Effector memory CD8-positive, alpha-beta T cell (primary cell): Measurements from ENCODE around the gene PIK3CA.
A peak's percentile ranks its signal among the peaks of the same experiment; 100 is the strongest.
"Not testable (repeated sequence)": the region's sequence is repeated elsewhere in the genome, so short reads cannot be mapped to it uniquely, and the experiment has no call there.

Experiments
- ATAC-seq: fragments of 150-1000 bp; cut with Tn5 transposase; replicated peaks from 2 replicates; pipeline ENCODE4 v1.10.0; 2021; ENCODE audit warnings: mild to moderate bottlenecking, moderate library complexity
- DNase-seq, 3 experiments: peaks; one replicate each; pipeline ENCODE4 v3.0.0; 2021
- H3K27ac Mint-ChIP-seq, 2 donors: one replicate each; pipeline ENCODE4 v1.8.0; 2022; ENCODE audit warnings: mild to moderate bottlenecking in 2 of 2, mixed read lengths in 2 of 2, moderate library complexity in 2 of 2
- H3K27me3 Mint-ChIP-seq, 2 donors: one replicate each; pipeline ENCODE4 v1.8.0; 2022; ENCODE audit warnings: mixed read lengths in 2 of 2
- H3K36me3 Mint-ChIP-seq: one replicate; pipeline ENCODE4 v1.8.0; 2022; ENCODE audit warnings: mild to moderate bottlenecking, moderate library complexity, mixed read lengths; ENCODE audit not compliant: insufficient read depth
- H3K4me1 Mint-ChIP-seq, 2 donors: one replicate each; pipeline ENCODE4 v1.8.0; 2022; ENCODE audit warnings: low read depth in 2 of 2, mixed read lengths in 2 of 2
- H3K4me3 Mint-ChIP-seq, 2 donors: one replicate each; pipeline ENCODE4 v1.8.0; 2022; ENCODE audit warnings: mild to moderate bottlenecking in 2 of 2, mixed read lengths in 2 of 2, moderate library complexity in 2 of 2
- H3K9me3 Mint-ChIP-seq, 2 donors: one replicate each; pipeline ENCODE4 v1.8.0; 2022; ENCODE audit warnings: mixed read lengths in 2 of 2

Gene PIK3CA

GRCh38 chr3:179236669-179237301 is 88.6 kb downstream of the PIK3CA start:
- no peak overlapping the region for H3K4me3 Mint-ChIP-seq
- no peaks in the 10 kb centered on the region for H3K9me3 Mint-ChIP-seq
- peaks cover 26% of the 10 kb centered on the region for H3K36me3 Mint-ChIP-seq
- ATAC-seq (no peak), DNase-seq (no peak)
- H3K4me1 Mint-ChIP-seq = no peaks in the 10 kb centered on the region
- H3K27me3 Mint-ChIP-seq = no peaks in the 10 kb centered on the region
- no peak overlapping the region for H3K27ac Mint-ChIP-seq

DNA sequence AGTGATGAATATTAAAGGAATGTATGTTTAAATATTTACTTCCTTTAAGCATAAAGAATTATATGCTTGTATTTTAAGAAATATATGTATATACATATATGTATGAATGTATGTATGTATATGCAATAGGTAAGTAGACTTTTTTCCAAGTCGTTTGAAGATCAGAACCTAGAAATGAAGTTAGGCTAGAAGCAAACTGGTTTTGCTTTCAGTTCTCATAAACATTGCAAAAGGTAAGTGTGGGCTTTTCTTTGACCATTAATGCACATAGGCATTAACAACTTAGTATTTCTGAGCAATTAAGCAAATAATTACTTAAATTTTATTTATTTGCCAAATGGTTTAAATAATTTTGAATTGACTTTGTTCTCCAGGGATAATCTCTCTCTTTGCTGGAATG is 92.1 kb downstream of the PIK3CA start:
- not testable (repeated sequence) for ATAC-seq, H3K4me1 Mint-ChIP-seq

GRCh38 chr3:179242859-179243258 is 94.7 kb downstream of the PIK3CA start:
- ATAC-seq, DNase-seq, H3K27ac Mint-ChIP-seq, H3K27me3 Mint-ChIP-seq, H3K4me1 Mint-ChIP-seq, H3K4me3 Mint-ChIP-seq, H3K9me3 Mint-ChIP-seq, H3K36me3 Mint-ChIP-seq: not testable (repeated sequence)

More for the DNA sequence above, 92.1 kb downstream of the PIK3CA start:
- H3K4me3 Mint-ChIP-seq, DNase-seq, H3K36me3 Mint-ChIP-seq, H3K27me3 Mint-ChIP-seq, H3K27ac Mint-ChIP-seq, H3K9me3 Mint-ChIP-seq: not testable (repeated sequence)

GRCh38 chr3:179244878-179245277 is 96.7 kb downstream of the PIK3CA start:
- H3K9me3 Mint-ChIP-seq = no peaks in the 10 kb centered on the region
- peak overlapping the region in 1 of 2 donors; percentile 76 for H3K27ac Mint-ChIP-seq
- no peaks in the 10 kb centered on the region for H3K36me3 Mint-ChIP-seq
- H3K4me1 Mint-ChIP-seq = no peaks in the 10 kb centered on the region
- no peak for ATAC-seq
- no peaks in the 10 kb centered on the region for H3K27me3 Mint-ChIP-seq
- no peak for DNase-seq
- H3K4me3 Mint-ChIP-seq = no peak overlapping the region

DNA sequence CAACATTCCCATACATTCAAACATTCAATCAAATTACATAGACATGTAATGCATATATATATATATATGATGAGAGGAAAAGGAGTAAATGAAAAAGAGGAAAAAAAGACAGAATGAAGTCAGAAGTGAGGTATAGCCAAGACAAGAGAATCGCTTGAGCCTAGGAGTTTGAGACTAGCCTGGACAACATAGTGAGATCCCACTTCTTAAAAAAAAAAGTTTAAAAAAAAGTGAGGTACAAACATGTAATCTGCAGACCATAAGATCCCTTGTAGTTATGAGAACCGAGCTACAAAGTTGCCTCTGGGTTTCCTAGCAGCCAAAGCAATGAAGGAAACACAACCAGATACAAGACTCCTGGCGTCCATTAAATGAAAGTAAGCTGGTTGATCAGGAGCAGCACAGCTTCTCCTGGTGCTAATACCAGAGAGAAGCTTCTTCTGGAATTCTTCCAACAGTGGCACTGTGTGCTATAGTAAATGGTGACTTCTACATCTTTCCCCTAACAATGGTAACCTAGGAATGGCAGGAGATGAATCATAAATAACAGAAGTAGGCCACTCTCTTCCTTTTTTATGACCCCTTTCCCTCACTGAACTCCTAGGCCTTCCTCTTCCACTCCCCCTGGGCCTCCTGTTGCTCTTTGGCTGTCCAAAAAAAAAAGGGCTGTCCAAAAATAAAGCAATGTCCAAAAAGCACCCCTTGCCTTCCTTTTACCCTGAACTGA is 99.3 kb downstream of the PIK3CA start:
- H3K36me3 Mint-ChIP-seq = no peaks in the 10 kb centered on the region
- no peak overlapping the region for H3K4me3 Mint-ChIP-seq
- H3K9me3 Mint-ChIP-seq = no peaks in the 10 kb centered on the region
- no peaks in the 10 kb centered on the region for H3K27me3 Mint-ChIP-seq
- no peaks in the 10 kb centered on the region for H3K4me1 Mint-ChIP-seq
- ATAC-seq = no peak
- H3K27ac Mint-ChIP-seq = no peak overlapping the region
- DNase-seq = no peak

DNA sequence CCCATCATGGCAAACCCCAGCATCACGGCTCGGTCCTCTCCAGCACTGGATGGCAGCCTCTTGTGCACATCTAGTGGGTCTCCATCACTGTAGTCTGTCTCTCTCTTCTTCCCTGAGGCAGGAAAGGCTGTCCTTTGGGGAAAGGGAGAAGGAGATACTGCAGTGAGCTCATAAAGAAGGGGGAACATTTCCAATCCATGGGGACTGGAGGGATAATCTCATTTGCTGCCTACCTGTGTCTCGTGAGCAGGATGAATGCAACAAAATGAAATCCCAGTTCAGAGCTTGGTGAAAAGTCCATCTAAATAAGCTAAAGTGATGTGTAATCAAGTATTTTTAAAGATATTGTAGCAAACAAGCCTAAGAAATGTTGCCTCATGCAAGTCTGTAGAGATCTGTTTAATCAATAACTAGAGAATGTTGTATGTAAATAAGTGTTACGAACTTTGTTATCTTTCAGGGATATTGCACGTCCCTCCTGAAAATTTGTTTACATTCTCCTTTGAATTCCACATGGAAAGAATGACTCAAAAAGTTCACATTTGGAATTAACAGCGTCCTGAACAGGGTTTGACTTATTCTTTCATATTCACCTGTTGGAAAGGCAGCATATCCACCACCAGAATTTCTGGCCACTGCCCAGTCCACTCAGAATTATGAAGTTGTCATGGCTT is 102.8 kb downstream of the PIK3CA start, which contains the start of gene KCNMB3:
Gene KCNMB3, minus strand, starts transcription at position 312 of the 674 bp plus-strand sequence. Its CDS starts 124 bp downstream, at position 188.
- Mint-ChIP-seq H3K36me3 (no peaks in the 10 kb centered on the region), H3K27ac (no peak within 1 kb of the TSS), H3K4me1 (peaks cover 0 to 4% of the 10 kb centered on the region in 2 donors), H3K9me3 (no peaks in the 10 kb centered on the region), H3K4me3 (no peak within 1 kb of the TSS), H3K27me3 (no peaks in the 10 kb centered on the region)
- ATAC-seq (no peak), DNase-seq (no peak)

DNA sequence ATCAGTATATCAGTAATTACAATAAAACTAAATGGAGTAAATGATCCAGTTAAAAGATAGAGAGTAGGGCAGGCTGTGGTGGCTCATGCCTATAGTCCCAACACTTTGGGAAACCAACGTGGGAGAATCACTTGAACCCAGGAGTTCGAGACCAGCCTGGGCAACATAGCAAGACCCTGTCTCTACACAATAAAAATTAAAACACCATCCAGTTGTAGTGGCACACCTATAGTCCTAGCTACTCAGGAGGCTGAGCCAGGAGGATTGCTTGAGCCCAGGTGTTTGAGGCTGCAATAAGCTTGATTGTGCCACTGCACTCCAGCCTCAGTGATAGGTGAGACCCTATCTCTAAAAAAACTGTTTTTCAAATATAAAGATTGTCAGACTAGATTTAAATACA is 108.7 kb downstream of the PIK3CA start:
- H3K4me3 Mint-ChIP-seq = no peak overlapping the region
- no peaks in the 10 kb centered on the region for H3K27me3 Mint-ChIP-seq
- ATAC-seq = no peak
- peaks cover 2 to 13% of the 10 kb centered on the region in 2 donors for H3K9me3 Mint-ChIP-seq
- H3K27ac Mint-ChIP-seq = no peak overlapping the region
- H3K36me3 Mint-ChIP-seq = no peaks in the 10 kb centered on the region
- no peak for DNase-seq
- peaks cover 13 to 23% of the 10 kb centered on the region in 2 donors for H3K4me1 Mint-ChIP-seq

DNA sequence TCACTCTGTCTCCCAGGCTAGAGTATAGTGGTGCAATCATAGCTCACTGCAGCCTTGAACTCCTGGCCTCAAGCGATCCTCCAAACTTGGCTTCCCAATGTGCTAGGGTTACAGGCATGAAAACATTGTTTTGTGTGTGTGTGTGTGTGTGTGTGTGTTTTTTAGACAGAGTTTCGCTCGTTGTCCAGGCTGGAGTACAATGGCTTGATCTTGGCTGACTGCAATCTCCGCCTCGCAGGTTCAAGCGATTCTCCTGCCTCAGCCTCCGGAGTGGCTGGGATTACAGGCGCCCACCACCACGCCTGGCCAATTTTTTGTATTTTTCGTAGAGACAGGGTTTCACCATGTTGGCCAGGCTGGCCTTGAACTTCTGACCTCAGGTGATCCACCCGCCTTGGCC is 109.6 kb downstream of the PIK3CA start:
- DNase-seq, ATAC-seq, H3K36me3 Mint-ChIP-seq, H3K4me3 Mint-ChIP-seq, H3K27ac Mint-ChIP-seq, H3K27me3 Mint-ChIP-seq: not testable (repeated sequence)
- Mint-ChIP-seq H3K4me1 (peaks cover 13 to 28% of the 10 kb centered on the region in 2 donors), H3K9me3 (peaks cover 2 to 13% of the 10 kb centered on the region in 2 donors)

- Mint-ChIP-seq H3K4me3 (no peak overlapping the region), H3K4me1 (peaks cover 13 to 28% of the 10 kb centered on the region in 2 donors), H3K9me3 (peaks cover 2 to 13% of the 10 kb centered on the region in 2 donors), H3K27ac (no peak overlapping the region), H3K36me3 (no peaks in the 10 kb centered on the region), H3K27me3 (no peaks in the 10 kb centered on the region)
- ATAC-seq (no peak), DNase-seq (no peak)
Observed at GRCh38 chr3:179258820-179259219, 110.7 kb downstream of the PIK3CA start.

DNA sequence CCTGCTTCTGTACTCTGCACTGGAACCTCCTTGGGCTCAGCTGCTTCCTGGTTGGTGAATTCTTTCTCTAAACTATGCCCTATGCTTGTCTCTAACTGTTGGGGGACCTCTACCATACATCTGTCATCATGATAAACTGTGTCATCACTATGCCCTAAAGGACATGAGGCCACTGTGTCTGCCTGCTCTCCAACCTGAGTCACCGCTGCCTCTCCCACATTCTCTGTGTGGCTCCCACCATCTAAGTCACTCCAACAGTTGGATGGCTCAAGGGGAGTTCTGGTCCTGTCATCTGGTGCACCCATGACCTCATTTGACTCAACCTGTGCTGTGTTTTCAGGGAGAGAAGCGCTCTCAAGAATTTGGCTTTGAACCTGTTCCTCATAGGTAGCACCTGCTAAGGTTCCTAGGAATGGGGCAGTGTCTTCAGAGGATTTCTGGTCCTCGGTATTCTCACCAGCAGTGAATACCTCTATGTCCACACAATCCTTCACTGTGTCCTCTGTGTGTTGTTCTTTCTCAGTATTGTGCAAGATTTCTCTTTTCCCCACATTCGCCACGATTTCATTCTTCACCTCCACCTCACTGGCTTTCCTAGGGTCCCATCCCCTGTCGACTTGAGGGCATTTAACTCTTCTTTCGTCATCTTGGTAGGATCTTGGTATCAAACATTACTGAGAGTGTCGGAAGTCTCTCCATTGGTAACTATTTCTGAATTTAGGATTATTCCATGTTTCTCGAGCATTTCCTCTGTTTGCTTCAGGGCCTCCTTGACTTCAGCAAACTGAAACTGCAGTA is 112.0 kb downstream of the PIK3CA start:
- H3K36me3 Mint-ChIP-seq, DNase-seq, H3K27me3 Mint-ChIP-seq, ATAC-seq: not testable (repeated sequence)
- H3K9me3 Mint-ChIP-seq = peaks cover 2 to 13% of the 10 kb centered on the region in 2 donors
- H3K4me1 Mint-ChIP-seq = peaks cover 13 to 28% of the 10 kb centered on the region in 2 donors
- peak overlapping the region; percentile 62 to 70 for H3K4me3 Mint-ChIP-seq
- H3K27ac Mint-ChIP-seq = peak overlapping the region in 1 of 2 donors; percentile 17

DNA sequence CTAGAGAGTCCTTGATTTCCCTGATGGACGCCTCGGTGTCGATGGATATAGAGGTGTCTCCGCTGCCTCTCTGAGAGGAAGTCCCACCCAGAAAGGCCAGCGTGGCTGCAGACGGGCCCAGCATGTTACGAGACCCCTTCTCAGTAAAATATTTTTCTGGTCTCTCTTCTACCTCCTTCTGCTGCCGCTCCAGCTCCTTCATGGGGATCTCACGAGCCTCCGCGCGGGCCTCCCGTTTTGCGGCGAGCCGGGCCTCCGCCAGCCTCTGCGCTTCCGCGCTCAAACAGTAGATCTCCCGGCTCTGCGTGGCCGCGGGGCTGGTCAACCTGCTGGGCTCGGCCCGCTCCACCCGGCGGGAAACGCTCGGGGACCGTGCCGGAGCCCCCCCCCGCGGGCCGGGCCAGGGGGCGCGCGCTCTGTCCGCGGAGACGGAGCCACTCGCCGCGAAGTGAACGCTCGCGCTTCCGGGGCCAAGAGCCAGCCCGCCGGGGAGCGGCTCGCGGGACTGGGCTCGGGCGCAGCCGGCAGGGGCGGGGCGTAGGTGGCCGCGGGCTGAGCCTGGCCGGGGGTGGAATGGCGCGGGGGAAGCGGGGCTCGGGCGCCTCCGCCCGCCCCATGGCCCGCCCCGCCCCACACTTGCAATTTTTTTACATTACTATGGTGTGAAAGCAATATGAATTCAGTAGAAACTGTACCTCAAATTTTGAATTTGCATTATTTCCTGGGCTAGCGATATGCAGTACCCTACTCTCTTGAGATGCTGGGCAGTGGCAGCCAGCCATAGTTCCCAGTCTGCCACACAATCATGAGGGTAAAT is 113.0 kb downstream of the PIK3CA start:
- peak overlapping the region; percentile 70 to 72 for H3K4me3 Mint-ChIP-seq
- no peaks in the 10 kb centered on the region for H3K36me3 Mint-ChIP-seq
- H3K27me3 Mint-ChIP-seq = peaks cover 13 to 18% of the 10 kb centered on the region in 2 donors
- H3K27ac Mint-ChIP-seq = peak overlapping the region; percentile 6 to 70
- peaks cover 13 to 25% of the 10 kb centered on the region in 2 donors for H3K4me1 Mint-ChIP-seq
- peaks cover 2 to 13% of the 10 kb centered on the region in 2 donors for H3K9me3 Mint-ChIP-seq
- ATAC-seq = peak; percentile 98
- peak; percentile 58 to 63 (median 62) for DNase-seq

DNA sequence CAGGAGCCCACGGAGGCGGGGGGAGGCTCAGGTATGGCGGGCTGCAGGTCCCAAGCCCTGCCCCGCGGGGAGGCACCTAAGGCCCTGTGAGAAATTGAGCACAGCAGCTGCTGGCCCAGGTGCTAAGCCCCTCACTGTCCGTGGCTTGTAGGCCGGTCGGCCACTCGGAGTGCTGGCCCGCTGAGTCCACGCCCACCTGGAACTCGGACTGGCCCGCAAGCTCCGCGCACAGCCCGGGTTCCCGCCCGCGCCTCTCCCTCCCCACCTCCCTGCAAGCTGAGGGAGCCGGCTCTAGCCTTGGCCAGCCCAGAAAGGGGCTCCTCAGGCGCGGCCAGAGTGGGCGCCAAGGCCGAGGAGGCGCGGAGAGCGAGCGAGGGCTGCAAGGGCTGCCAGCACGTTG is 115.0 kb downstream of the PIK3CA start:
- Mint-ChIP-seq H3K4me1 (peaks cover 13 to 25% of the 10 kb centered on the region in 2 donors), H3K4me3 (no peak overlapping the region), H3K27me3 (peaks cover 17 to 33% of the 10 kb centered on the region in 2 donors), H3K27ac (no peak overlapping the region), H3K36me3 (no peaks in the 10 kb centered on the region), H3K9me3 (peaks cover 2 to 13% of the 10 kb centered on the region in 2 donors)
- DNase-seq (no peak), ATAC-seq (no peak)
